CD14-positive monocyte (primary cell): ENCODE data around the gene ETV1. TPM values are rescaled to one million over a fixed set of nuclear protein-coding genes. Genes with fewer than 3 reads are reported as not detected.

ENCODE experiments used
- DNase-seq, 3 donors: peaks; one replicate each; pipeline ENCODE4 v3.0.0-alpha.2; 2011 to 2022
- H2AFZ ChIP-seq: 2 replicates; pipeline ENCODE4 v1.6.0; 2012; ENCODE audit warnings: mild to moderate bottlenecking, low read depth, low read length, inconsistent platforms; ENCODE audit not compliant: insufficient read depth, poor library complexity, severe bottlenecking
- H3K27ac ChIP-seq, 2 donors: 1 replicate in 1 of 2; 2 replicates in 1 of 2; pipeline ENCODE4 v1.5.1; 2012 to 2013; ENCODE audit warnings: low read length in 2 of 2, control low read depth in 1 of 2, inconsistent platforms in 1 of 2, low read depth in 1 of 2, mild to moderate bottlenecking in 1 of 2
- H3K27me3 ChIP-seq, 2 donors: one replicate each; pipeline versions ENCODE4 v1.6.0 to v1.6.1; 2011 to 2013; ENCODE audit warnings: low read length in 2 of 2; ENCODE audit not compliant: control insufficient read depth in 2 of 2, insufficient read depth in 2 of 2
- H3K36me3 ChIP-seq, 2 donors: replicated peaks in 1 of 2; 1 replicate in 1 of 2; 2 replicates in 1 of 2; pipeline versions ENCODE4 v1.5.1 to v1.6.1; 2012 to 2013; ENCODE audit warnings: low read length in 2 of 2, control low read depth in 1 of 2, inconsistent platforms in 1 of 2, mild to moderate bottlenecking in 1 of 2; ENCODE audit not compliant: insufficient read depth in 2 of 2, control insufficient read depth in 1 of 2
- H3K4me1 ChIP-seq, 2 donors: 1 replicate in 1 of 2; 2 replicates in 1 of 2; pipeline versions ENCODE4 v1.5.1 to v1.6.1; 2012 to 2013; ENCODE audit warnings: low read length in 2 of 2, control low read depth in 1 of 2, inconsistent platforms in 1 of 2, mild to moderate bottlenecking in 1 of 2, moderate library complexity in 1 of 2; ENCODE audit not compliant: insufficient read depth in 2 of 2, control insufficient read depth in 1 of 2
- H3K4me2 ChIP-seq: replicated peaks from 2 replicates; pipeline ENCODE3; 2012; ENCODE audit warnings: low read length, moderate library complexity, mild to moderate bottlenecking; ENCODE audit not compliant: poor library complexity, severe bottlenecking; ENCODE audit errors: extremely low read depth
- H3K4me3 ChIP-seq, 3 experiments: fragments of 200-600 bp in 1 of 3; sonication (generic) in 1 of 3; replicated peaks in 1 of 3; 1 replicate in 2 of 3; 2 replicates in 1 of 3; pipeline ENCODE4 v1.5.1; 2011 to 2013; ENCODE audit warnings: low read length in 3 of 3, mild to moderate bottlenecking in 3 of 3, control low read depth in 2 of 3, low read depth in 2 of 3, inconsistent platforms in 1 of 3, moderate library complexity in 1 of 3
- H3K79me2 ChIP-seq: 2 replicates; pipeline ENCODE4 v1.6.0; 2012; ENCODE audit warnings: mild to moderate bottlenecking, control low read depth, inconsistent platforms, low read length, moderate library complexity; ENCODE audit not compliant: insufficient read depth
- H3K9ac ChIP-seq: 2 replicates; pipeline ENCODE4 v1.6.0; 2017; ENCODE audit warnings: low read length, mild to moderate bottlenecking; ENCODE audit not compliant: insufficient read depth, poor library complexity, severe bottlenecking
- H3K9me3 ChIP-seq, 2 donors: replicated peaks in 1 of 2; 1 replicate in 1 of 2; 2 replicates in 1 of 2; pipeline versions ENCODE4 v1.5.1 to v1.6.1; 2012 to 2013; ENCODE audit warnings: low read length in 2 of 2, control low read depth in 1 of 2; ENCODE audit not compliant: control insufficient read depth in 1 of 2, insufficient read depth in 1 of 2
- H4K20me1 ChIP-seq: 2 replicates; pipeline ENCODE4 v1.6.0; 2012; ENCODE audit warnings: mild to moderate bottlenecking, low read length, control low read depth, moderate library complexity; ENCODE audit not compliant: insufficient read depth
- H3K27ac Mint-ChIP-seq, 7 donors: one replicate each; pipeline ENCODE4 v1.8.0; 2020; ENCODE audit warnings: mild to moderate bottlenecking in 7 of 7, mixed read lengths in 7 of 7, moderate library complexity in 6 of 7, inconsistent platforms in 2 of 7
- H3K27me3 Mint-ChIP-seq, 3 donors: one replicate each; pipeline ENCODE4 v1.8.0; 2021 to 2022; ENCODE audit warnings: low read depth in 3 of 3, mild to moderate bottlenecking in 3 of 3, mixed read lengths in 3 of 3, moderate library complexity in 3 of 3, inconsistent platforms in 1 of 3
- H3K36me3 Mint-ChIP-seq, 2 donors: one replicate each; pipeline ENCODE4 v1.8.0; 2020; ENCODE audit warnings: mixed read lengths in 2 of 2, inconsistent platforms in 1 of 2, mild to moderate bottlenecking in 1 of 2
- H3K4me1 Mint-ChIP-seq: one replicate; pipeline ENCODE4 v1.8.0; 2020; ENCODE audit warnings: mild to moderate bottlenecking, mixed read lengths
- H3K4me3 Mint-ChIP-seq, 2 donors: one replicate each; pipeline ENCODE4 v1.8.0; 2020; ENCODE audit warnings: mild to moderate bottlenecking in 2 of 2, mixed read lengths in 2 of 2, moderate library complexity in 1 of 2
- H3K9me3 Mint-ChIP-seq, 7 donors: one replicate each; pipeline ENCODE4 v1.8.0; 2020 to 2022; ENCODE audit warnings: mixed read lengths in 7 of 7, mild to moderate bottlenecking in 6 of 7, moderate library complexity in 6 of 7, inconsistent platforms in 2 of 7
- WGBS: methylation state at CpG from one replicate; pipeline ENCODE4 v1.1.5; 2013; ENCODE audit warnings: missing lambda C conversion rate; ENCODE audit not compliant: insufficient coverage; 5-methylcytosine and 5-hydroxymethylcytosine counted together
- intact Hi-C, 2 donors: fragments of 100-400 bp; cut with micrococcal nuclease; formaldehyde crosslinking; loops; one replicate each; pipeline versions ENCODE4 v1.15.0 to v1.15.1; 2023
- polyA plus RNA-seq, 3 donors: library from polyadenylated mRNA; depleted of rRNA in 1 of 3; unstranded in 2 of 3; stranded (reverse) in 1 of 3; fragments of 300-500 nt in 2 of 3; fragments of >200 nt in 1 of 3; fragmentation: Illumina TruSeq in 2 of 3; gene quantifications; 1 replicate in 2 of 3; 2 replicates in 1 of 3; pipeline ENCODE4 v1.2.3, GENCODE V29; 2012 to 2021
- TF ChIP-seq, protein P1 (sequence below): fragments of 200-600 bp; IDR thresholded peaks from one replicate; pipeline ENCODE4 v1.8.0; 2022; ENCODE audit warnings: antibody characterized with exemption, mild to moderate bottlenecking

The ETV1 gene
- polyA plus RNA-seq, 3 donors: not detected

DNA sequence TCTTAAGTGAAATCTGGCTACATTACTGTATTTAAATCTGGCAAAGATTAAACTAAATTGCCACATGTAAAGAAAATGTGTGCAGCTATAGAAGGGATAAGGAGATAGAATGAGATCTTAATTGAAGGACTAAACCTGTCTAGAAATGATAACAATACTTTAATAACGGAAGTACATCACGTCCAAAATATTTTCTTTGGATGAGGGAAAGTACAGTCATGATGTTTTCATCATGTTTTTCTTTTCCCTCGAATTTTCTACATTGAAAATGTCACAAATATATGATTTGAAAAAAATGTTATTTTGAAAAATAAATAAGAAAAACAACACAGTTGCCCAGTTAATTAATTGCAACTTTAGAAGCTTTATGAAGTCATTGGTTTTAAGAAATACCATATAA lies 143.9 kb downstream of the ETV1 start:
- Histone ChIP-seq H3K9ac (no peak overlapping the region), H3K9me3 (no peaks in the 10 kb centered on the region), H4K20me1 (no peaks in the 10 kb centered on the region), H2AFZ (no peak overlapping the region), H3K4me1 (peaks cover 10 to 12% of the 10 kb centered on the region in 2 donors), H3K4me2 (no peak overlapping the region), H3K27ac (no peak overlapping the region), H3K79me2 (no peaks in the 10 kb centered on the region), H3K27me3 (peaks cover 16 to 21% of the 10 kb centered on the region in 2 donors), H3K4me3 (no peak overlapping the region), H3K36me3 (no peaks in the 10 kb centered on the region)
- Mint-ChIP-seq H3K27ac (no peak overlapping the region), H3K4me1 (peaks cover 13% of the 10 kb centered on the region), H3K4me3 (no peak overlapping the region), H3K27me3 (peaks cover 16 to 41% (median 22%) of the 10 kb centered on the region in 3 donors), H3K9me3 (peaks cover 0 to 7% (median 2%) of the 10 kb centered on the region in 7 donors), H3K36me3 (no peaks in the 10 kb centered on the region)
- intact Hi-C loops: no loop called here
- DNase-seq: no peak
- TF ChIP-seq, protein P1, sequence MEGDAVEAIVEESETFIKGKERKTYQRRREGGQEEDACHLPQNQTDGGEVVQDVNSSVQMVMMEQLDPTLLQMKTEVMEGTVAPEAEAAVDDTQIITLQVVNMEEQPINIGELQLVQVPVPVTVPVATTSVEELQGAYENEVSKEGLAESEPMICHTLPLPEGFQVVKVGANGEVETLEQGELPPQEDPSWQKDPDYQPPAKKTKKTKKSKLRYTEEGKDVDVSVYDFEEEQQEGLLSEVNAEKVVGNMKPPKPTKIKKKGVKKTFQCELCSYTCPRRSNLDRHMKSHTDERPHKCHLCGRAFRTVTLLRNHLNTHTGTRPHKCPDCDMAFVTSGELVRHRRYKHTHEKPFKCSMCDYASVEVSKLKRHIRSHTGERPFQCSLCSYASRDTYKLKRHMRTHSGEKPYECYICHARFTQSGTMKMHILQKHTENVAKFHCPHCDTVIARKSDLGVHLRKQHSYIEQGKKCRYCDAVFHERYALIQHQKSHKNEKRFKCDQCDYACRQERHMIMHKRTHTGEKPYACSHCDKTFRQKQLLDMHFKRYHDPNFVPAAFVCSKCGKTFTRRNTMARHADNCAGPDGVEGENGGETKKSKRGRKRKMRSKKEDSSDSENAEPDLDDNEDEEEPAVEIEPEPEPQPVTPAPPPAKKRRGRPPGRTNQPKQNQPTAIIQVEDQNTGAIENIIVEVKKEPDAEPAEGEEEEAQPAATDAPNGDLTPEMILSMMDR: no peak
- WGBS: no CpG with 5 or more reads among the region's 3 CpGs

DNA sequence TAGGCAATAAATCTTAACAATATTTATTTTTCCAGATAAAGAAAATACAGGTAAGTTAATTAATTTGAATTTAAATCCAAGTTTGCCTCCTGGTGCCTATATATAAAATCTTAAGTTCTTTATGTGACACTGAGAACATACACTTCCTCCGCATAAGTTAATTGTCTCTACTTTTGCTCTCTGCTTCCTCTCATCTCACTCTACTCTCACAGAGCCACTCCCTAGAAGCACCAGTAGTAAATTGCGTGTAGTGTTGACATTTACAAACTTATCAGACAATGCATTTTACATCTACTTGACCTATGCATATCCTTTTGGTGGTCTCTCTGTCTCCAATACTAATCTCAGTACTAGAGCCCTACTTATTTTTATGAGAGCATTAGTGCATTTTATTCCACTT lies 144.5 kb downstream of the ETV1 start:
- WGBS: no CpG with 5 or more reads among the region's 2 CpGs
- Mint-ChIP-seq H3K27me3 (peaks cover 16 to 41% (median 22%) of the 10 kb centered on the region in 3 donors), H3K27ac (no peak overlapping the region), H3K9me3 (peaks cover 0 to 7% (median 2%) of the 10 kb centered on the region in 7 donors), H3K4me3 (no peak overlapping the region), H3K36me3 (no peaks in the 10 kb centered on the region), H3K4me1 (peaks cover 6% of the 10 kb centered on the region)
- no peaks in the 10 kb centered on the region for H4K20me1 ChIP-seq
- H3K9ac ChIP-seq: no peak overlapping the region
- H3K9me3 ChIP-seq: no peaks in the 10 kb centered on the region
- H3K27ac ChIP-seq: no peak overlapping the region
- peaks cover 16 to 21% of the 10 kb centered on the region in 2 donors for H3K27me3 ChIP-seq
- H3K4me1 ChIP-seq: peaks cover 3 to 5% of the 10 kb centered on the region in 2 donors
- TF ChIP-seq, protein P1: no peak
- intact Hi-C loops: no loop called here
- no peak overlapping the region for H3K4me3 ChIP-seq
- no peaks in the 10 kb centered on the region for H3K79me2 ChIP-seq
- H3K4me2 ChIP-seq: no peak overlapping the region
- H3K36me3 ChIP-seq: no peaks in the 10 kb centered on the region
- no peak overlapping the region for H2AFZ ChIP-seq
- DNase-seq: no peak
